ENCODE data around the gene NACA. TPM values are rescaled to one million over a fixed set of nuclear protein-coding genes. Genes with fewer than 3 reads are reported as not detected.

The NACA gene
- total RNA-seq, 4 donors from 2014 or later = 1,156 to 1,436 (median 1,318) TPM

- no peak for TF ChIP-seq CTCF (IDR thresholded peaks at IDR 0.05; ENCODE audit: low read depth)
Observed at GRCh38 chr12:56761812-56762211, 36.7 kb upstream of the NACA start.

GRCh38 chr12:56760460-56760859 lies 35.4 kb upstream of the NACA start:
- no peak for TF ChIP-seq CTCF (IDR thresholded peaks at IDR 0.05; ENCODE audit: low read depth)

- no peak for TF ChIP-seq CTCF (IDR thresholded peaks at IDR 0.05; ENCODE audit: low read depth)
Observed at GRCh38 chr12:56759263-56759908, 34.3 kb upstream of the NACA start.

GRCh38 chr12:56758728-56759262 lies 33.7 kb upstream of the NACA start:
- TF ChIP-seq CTCF (IDR thresholded peaks at IDR 0.05; ENCODE audit: low read depth) = no peak

GRCh38 chr12:56753566-56753965 lies 28.5 kb upstream of the NACA start:
- TF ChIP-seq CTCF (IDR thresholded peaks at IDR 0.05; ENCODE audit: low read depth) = no peak

- no peak for TF ChIP-seq CTCF (IDR thresholded peaks at IDR 0.05; ENCODE audit: low read depth)
Observed at GRCh38 chr12:56751712-56752598, 26.9 kb upstream of the NACA start, which contains the start of gene PRIM1. TSS of gene PRIM1 (minus strand) at chr12:56752323. CDS start at chr12:56752298, 25 bp downstream.

- TF ChIP-seq CTCF (IDR thresholded peaks at IDR 0.05; ENCODE audit: low read depth) = no peak
Observed at GRCh38 chr12:56749853-56750252, 24.8 kb upstream of the NACA start.

Data from subcutaneous adipose tissue (tissue), 4 donors.